Cerebellar cortex (tissue), 1 donor: ENCODE measurements around the gene FOXL2.
"Not testable (repeated sequence)": the region's sequence is repeated elsewhere in the genome, so short reads cannot be mapped to it uniquely, and the experiment has no call there.

Experiments
- DNase-seq: peaks from one replicate; pipeline ENCODE4 v3.0.0-alpha.2; 2015; ENCODE audit warnings: low spot score

The FOXL2 gene

DNA sequence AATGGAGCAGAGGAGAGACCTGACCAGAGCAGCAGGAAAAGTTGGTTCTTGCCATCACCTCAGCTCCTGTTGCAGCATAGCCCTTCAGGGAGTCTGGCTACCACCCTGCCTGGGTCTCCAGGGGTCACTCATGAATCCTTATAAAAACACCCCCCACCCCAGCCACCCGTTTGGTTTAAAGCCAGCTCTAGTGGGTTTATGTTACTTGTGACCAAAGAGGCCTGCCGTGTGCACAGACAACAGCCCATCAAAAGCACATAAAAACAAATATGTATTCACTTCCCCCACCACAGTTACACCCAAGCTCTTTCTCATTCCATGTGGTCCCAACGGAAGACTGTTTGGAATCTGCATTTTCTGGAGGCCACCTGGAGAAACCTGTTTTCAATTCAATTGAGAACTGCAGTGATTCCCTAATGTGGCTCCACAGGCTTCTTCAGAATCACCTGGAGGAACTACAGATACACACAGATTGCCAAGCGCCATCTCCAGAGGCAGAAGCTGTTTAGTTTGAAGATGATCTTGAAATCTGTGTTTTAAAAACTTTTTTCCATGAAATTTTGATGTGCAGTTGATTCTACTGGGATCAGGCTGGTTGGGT lies 13.8 kb downstream of the FOXL2 start:
- no peak for DNase-seq

- DNase-seq: no peak
Observed at GRCh38 chr3:138928727-138929372, 18.1 kb downstream of the FOXL2 start.

DNA sequence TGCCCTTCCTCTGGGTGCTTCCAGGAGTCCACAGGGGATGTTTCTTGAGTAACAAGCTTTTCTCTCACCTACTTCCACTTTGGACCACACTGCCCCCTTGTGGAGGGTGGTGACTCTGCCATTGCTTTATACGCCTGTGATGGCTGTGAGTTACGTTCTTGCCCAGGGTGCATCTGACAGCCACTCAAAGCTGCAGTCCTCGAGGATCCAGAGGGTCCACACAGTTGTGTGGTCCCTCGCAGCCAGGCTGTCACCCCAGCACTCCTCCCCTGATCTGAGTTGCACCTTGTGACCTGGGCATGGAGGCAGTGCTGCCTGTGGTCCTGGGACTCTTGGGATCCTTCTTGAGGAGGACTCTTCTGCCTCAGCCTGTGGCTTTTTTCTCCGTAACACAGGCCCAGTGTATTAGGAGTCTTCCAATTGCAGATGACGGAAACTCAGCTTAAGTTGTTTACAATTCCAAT lies 23.4 kb downstream of the FOXL2 start:
- DNase-seq: peak; percentile 76

DNA sequence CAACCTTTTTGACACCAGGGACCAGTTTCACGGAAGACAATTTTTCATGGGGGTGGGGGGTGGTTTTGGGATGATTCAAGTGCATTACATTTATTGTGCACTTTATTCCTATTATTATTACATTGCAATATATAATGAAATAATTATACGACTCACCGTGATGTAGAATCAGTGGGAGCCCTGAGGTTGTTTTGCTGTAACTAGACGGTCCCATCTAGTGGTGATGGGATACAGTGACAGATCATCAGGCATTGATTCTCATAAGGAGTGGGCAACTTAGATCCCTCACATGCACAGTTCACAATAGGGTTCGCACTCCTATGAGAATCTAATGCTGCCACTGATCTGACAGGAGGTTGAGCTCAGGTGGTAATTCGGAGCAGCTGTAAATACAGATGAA lies 24.5 kb downstream of the FOXL2 start:
- DNase-seq: not testable (repeated sequence)

- DNase-seq: no peak
Observed at GRCh38 chr3:138921316-138922292, 25.3 kb downstream of the FOXL2 start.

DNA sequence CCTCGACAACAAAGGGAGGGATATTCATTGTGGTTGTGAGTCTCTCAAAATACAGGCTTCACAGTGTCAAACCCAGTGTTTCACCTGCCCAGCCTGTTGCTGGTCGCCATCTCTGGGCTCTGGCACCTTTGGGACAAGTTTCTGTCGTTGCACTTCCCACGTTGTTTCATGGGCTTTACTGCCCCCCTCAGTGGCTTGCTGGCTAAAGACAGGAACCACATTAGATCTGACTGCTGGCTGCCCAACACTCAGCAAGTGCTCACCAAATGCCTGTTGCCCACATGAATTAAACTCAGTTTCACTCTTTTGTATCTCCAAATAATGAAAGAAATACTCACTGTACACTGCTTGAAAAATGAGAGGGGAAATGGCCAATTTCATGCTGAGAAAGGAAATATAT lies 27.6 kb downstream of the FOXL2 start:
- DNase-seq: no peak

DNA sequence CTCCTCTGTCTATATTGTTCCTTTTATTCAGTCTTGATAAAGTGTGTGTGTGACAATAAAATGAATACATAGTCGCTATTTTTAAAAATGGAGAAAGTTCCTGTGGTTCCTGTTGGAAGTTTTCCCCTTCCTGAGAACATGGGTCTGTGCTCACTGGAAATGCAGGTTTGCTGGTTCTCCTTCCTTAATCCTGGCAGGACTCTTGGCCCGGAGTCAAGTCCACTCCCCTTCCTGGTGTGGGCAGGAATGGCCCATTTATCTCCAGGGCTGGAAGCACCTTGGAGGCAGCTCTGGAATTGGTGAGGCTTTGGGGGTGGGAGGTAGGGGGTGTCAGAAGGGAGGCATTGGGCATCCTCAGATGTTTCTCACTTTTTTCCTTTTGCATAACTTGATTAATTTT lies 30.1 kb downstream of the FOXL2 start:
- no peak for DNase-seq

DNA sequence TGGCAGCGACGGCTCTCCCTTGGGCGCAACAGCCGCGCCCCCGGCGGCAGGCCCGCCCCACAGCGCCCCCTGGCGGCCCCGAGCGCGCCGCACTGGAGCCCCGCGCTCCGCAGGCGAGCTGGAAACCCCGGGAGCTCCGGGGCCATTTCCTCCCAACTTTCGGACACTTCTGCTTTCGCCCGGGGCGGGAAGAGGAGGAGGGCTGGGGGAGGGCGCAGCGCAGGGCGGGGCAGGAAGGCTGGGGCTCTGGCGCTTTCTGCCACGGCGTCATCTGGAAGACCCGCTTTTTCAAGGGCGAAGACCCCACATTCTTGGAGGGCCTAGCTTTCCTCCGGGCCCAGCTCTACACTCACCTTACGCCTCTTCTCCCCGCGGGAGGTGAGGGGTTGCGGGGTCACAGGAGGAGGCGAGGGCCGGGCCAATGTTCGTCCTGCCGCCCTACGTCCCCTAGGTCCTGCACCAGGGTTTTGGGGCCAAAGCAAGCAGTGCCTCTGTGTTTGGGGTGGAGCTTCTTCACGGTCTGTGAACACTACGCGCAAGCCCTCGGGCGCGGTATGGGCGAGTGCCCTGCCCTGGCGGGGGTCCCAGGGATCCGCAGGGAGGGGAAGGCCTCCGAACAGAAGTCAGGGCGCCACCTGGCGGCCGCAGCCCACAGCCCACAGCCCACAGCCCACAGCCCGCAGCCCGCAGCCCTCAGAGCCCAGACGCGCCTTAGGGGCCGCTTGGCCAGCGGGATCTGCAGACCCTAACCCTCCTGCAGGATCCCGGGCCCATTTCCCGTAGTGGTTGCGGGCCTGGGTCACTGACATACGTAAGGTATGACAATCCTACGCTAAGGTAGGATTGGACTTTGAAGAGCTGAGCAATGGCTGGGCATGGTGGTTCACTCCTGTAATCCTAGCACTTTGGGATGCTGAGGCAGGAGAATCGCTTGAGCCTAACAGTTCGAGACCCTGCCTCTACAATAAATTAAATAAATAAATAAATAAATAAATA lies 31.1 kb downstream of the FOXL2 start:
- peak; percentile 84 for DNase-seq

DNA sequence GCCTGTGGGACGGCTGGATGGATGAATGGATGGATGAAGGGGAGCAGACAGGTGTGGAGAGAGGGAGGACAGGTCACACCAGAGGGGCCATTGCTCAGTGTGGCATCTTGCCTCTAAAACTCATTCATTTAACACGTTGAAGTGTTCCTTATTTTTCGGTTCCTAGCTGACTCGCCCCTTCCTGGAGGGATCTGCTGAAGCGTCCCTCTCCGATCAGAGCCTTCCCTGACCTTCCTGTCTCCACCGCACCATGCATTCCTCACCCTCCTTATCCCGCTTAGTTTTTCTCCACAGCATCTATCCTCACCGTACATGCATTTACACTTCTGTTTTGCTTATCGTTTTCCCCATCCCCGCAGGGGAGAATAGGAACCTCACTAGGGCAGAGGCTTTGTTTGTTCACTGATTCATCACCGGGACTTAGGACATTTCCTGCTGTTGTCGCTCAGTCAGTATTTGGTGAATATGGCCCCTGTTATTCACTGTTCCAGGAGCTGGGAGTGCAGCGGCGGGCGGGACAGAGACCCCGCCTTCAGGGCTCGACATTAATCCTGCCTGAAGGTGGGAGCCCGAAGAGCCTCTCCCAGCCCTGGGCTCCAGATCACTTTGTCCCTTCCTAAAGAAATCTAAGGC lies 32.0 kb downstream of the FOXL2 start:
- DNase-seq: peak; percentile 24

DNA sequence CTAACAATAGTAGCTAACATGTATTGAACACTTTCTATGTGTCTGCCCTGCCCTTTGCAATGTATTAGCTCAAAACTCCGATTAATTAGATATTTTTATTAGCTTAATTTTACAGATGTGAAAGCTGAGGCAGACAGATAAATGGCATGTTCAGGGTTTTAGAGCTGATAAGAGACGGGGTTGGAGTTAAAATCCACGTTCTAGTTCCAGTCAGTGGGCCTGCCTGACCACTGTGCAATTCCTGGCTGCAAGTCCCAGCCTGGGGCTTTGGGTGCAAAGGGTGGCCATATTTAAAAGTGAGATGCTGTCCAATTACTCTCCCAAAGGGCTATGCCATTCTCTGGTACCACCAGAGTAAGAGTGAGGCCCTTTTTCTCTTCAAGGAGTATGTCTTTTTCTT lies 33.2 kb downstream of the FOXL2 start:
- no peak for DNase-seq

DNA sequence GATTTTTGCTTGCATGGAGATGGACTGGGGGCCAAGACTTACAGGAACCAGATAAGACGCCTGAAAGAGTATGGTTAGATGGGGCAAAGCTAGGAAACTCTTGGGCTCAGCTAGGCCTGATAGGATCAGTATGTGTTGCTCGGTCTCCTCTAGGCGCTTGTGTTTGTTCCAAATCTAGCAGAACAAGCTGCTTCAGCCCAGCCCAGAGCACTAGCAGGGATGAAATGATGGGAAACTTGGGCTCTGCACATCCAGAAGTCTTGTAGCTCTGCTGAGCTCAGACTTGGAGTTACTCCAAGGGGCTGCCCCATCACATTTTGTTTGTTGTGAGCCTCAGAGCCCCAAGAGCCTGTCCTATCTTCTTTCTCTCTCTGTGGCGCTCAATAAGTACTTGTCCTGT lies 34.7 kb downstream of the FOXL2 start:
- DNase-seq: no peak

DNA sequence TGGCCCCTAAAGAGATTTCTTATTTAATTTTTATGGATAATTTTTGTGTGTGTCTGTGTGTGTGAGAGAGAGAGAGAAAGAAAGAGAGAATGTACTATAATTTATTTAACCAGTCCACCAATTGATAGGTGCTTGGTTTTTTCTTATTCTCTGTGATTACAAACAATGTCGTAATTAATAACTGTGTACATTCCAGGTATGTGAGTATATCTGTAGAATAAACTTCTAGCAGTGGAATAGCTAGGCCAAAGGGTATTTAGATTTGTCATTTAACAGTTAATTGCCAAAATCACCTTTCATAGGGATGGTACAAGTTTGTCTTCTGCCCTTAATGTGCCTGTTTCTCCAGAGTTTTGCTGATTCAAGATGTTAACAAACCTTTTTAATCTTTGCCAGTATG lies 35.3 kb downstream of the FOXL2 start:
- DNase-seq: no peak

DNA sequence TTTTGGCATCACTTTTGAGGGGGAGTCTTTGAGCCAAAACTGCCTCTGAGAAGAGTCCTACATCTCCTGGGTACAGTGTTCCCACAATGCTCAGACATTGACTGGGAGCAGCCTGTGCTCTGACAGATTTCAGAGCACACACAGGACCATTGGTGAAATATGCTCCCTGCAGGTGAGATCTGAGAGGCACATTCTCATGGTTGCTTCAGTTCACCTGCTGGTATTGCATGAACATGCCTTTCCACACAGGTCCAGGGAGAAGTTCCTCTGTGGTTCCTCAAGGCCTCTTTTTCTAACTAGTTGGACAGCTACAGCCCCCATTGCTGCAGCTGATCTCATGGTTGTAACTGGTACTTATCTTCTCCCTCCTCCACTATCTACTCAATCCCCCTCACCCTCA lies 37.0 kb downstream of the FOXL2 start:
- no peak for DNase-seq

GRCh38 chr3:138908846-138909245 lies 38.1 kb downstream of the FOXL2 start:
- DNase-seq: no peak

DNA sequence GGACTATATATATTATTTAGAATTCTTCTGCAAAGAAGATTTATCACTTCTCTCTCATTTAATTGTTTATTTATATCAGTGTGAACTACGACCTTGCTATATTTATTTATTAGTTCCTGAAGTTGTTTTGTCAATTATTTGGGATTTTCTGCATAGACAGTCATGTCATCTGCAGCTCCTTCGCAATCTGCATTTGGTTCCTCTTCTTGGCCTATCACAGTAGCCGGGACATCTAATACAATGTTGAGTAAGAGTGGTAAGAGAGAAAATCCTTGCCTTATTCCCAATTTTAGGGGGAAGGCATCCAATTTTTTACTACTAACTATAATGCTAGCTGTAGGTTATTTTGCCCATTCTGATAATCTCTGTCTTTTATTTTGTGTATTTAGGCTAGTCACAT lies 39.4 kb downstream of the FOXL2 start:
- DNase-seq: no peak

DNA sequence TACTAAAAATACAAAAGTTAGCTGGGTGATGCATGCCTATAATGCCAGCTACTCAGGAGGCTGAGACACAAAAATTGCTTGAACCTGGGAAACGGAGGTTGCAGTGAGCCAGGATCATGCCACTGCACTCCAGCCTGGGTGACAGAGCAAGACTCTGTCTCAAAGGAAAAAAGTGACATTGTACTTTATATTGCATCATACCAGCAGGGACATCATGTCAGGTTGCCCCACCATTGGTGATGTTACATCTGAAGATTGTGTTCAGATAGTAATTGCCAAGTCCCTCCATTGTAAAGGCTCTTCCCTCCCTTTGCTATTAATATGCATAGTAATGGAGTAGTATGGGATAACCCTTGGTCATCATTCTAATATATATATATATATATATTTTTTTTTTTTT lies 44.8 kb downstream of the FOXL2 start:
- DNase-seq: no peak

GRCh38 chr3:138901567-138901966 lies 45.4 kb downstream of the FOXL2 start:
- no peak for DNase-seq

DNA sequence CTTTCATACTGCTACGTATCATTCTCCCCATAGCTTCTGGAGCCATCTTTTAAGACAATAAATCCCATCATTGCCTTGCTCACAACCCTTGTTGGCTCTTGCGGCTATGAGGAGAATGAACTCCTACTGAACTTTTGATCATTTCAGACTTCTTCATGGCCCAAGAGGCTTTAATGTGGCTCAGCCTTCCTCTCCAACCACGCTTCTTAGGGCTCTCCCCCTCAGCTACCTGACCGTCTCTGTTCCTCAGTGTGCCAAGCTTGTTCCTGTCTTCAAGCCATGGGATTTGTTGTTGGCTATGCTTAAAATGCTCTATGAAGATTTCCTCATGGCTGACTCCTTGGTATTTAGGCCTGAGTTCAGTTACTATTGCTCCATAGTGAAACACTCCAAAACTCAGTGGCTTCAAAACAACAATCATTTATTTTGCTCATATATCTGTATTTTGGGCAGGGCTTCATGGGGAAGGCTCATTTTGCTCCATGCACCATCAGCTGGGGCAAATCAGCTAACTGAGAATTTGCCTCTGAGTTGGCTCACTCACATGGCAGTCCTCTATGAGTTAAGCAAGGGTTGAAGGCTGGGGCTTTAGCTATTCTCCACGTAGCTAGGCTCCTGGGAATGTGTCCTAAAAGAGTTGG lies 47.5 kb downstream of the FOXL2 start:
- no peak for DNase-seq

GRCh38 chr3:138898708-138899107 lies 48.2 kb downstream of the FOXL2 start:
- DNase-seq: no peak

GRCh38 chr3:138898301-138898700 lies 48.6 kb downstream of the FOXL2 start:
- no peak for DNase-seq
